Lower leg skin (tissue), 4 donors: Measurements from ENCODE around the gene FLNA. TPM values are rescaled to one million over a fixed set of nuclear protein-coding genes. Genes with fewer than 3 reads are reported as not detected.

Experiments
- DNase-seq, 2 donors: peaks; one replicate each; pipeline ENCODE4 v3.0.0-alpha.2; 2019; ENCODE audit warnings: low spot score in 2 of 2
- H3K4me3 ChIP-seq: fragments of 200-600 bp; sonication (generic); 2 replicates; pipeline ENCODE4 v1.5.1; 2017; ENCODE audit warnings: mild to moderate bottlenecking, low read depth; ENCODE audit not compliant: poor library complexity, severe bottlenecking
- CTCF ChIP-seq, 3 donors: fragments of 450-650 bp; IDR thresholded peaks; one replicate each; pipeline ENCODE4 v1.5.1; 2016; ENCODE audit warnings: antibody characterized with exemption in 3 of 3, mild to moderate bottlenecking in 3 of 3, moderate library complexity in 2 of 3
- POLR2A ChIP-seq, 2 donors: fragments of 450-650 bp; IDR thresholded peaks; one replicate each; pipeline ENCODE4 v1.6.1; 2016 to 2017; ENCODE audit warnings: antibody characterized with exemption in 2 of 2, mild to moderate bottlenecking in 1 of 2, moderate library complexity in 1 of 2
- WGBS, 2 donors: methylation state at CpG; one replicate each; pipeline ENCODE4 v1.1.5; 2018; 5-methylcytosine and 5-hydroxymethylcytosine counted together
- intact Hi-C: fragments of 100-400 bp; cut with DNase I; formaldehyde crosslinking; loops from one replicate; pipeline ENCODE4 v1.15.0; 2023; ENCODE audit warnings: low total_unique reads
- total RNA-seq, 4 donors: library from RNA; depleted of rRNA; stranded (reverse); fragments of >200 nt; gene quantifications; one replicate each; pipeline ENCODE4 v1.1.0, GENCODE V29; 2016

FLNA gene, protein sequence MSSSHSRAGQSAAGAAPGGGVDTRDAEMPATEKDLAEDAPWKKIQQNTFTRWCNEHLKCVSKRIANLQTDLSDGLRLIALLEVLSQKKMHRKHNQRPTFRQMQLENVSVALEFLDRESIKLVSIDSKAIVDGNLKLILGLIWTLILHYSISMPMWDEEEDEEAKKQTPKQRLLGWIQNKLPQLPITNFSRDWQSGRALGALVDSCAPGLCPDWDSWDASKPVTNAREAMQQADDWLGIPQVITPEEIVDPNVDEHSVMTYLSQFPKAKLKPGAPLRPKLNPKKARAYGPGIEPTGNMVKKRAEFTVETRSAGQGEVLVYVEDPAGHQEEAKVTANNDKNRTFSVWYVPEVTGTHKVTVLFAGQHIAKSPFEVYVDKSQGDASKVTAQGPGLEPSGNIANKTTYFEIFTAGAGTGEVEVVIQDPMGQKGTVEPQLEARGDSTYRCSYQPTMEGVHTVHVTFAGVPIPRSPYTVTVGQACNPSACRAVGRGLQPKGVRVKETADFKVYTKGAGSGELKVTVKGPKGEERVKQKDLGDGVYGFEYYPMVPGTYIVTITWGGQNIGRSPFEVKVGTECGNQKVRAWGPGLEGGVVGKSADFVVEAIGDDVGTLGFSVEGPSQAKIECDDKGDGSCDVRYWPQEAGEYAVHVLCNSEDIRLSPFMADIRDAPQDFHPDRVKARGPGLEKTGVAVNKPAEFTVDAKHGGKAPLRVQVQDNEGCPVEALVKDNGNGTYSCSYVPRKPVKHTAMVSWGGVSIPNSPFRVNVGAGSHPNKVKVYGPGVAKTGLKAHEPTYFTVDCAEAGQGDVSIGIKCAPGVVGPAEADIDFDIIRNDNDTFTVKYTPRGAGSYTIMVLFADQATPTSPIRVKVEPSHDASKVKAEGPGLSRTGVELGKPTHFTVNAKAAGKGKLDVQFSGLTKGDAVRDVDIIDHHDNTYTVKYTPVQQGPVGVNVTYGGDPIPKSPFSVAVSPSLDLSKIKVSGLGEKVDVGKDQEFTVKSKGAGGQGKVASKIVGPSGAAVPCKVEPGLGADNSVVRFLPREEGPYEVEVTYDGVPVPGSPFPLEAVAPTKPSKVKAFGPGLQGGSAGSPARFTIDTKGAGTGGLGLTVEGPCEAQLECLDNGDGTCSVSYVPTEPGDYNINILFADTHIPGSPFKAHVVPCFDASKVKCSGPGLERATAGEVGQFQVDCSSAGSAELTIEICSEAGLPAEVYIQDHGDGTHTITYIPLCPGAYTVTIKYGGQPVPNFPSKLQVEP (N-terminal part only)
- 100 to 1,000 TPM; 278 to 636 (median 365) TPM for total RNA-seq

- no peak for TF ChIP-seq CTCF (IDR thresholded peaks at IDR 0.05)
- no peak for TF ChIP-seq POLR2A (IDR thresholded peaks at IDR 0.05)
- H3K4me3 ChIP-seq, result no peak within 1 kb of the TSS
- WGBS, 2 donors, result 52 to 60% methylated on average over 5 to 55 of the region's 95 CpGs
- no peak for DNase-seq
- intact Hi-C loops, result no loop called here
These were observed at the start of gene FLNA for GRCh38 chrX:154374313-154375155. TSS of gene FLNA (minus strand) at chrX:154374634. CDS start at chrX:154371245, 3,389 bp downstream.

- H3K4me3 ChIP-seq, result no peak overlapping the region
- no peak for DNase-seq
- WGBS, 2 donors, result 87 to 90% methylated on average over 6 to 10 of the region's 10 CpGs
- TF ChIP-seq CTCF (IDR thresholded peaks at IDR 0.05) (no peak), POLR2A (IDR thresholded peaks at IDR 0.05) (no peak)
- intact Hi-C loops, result no loop called here
These were observed 45.9 kb upstream of the FLNA start for GRCh38 chrX:154420402-154420756.

DNA sequence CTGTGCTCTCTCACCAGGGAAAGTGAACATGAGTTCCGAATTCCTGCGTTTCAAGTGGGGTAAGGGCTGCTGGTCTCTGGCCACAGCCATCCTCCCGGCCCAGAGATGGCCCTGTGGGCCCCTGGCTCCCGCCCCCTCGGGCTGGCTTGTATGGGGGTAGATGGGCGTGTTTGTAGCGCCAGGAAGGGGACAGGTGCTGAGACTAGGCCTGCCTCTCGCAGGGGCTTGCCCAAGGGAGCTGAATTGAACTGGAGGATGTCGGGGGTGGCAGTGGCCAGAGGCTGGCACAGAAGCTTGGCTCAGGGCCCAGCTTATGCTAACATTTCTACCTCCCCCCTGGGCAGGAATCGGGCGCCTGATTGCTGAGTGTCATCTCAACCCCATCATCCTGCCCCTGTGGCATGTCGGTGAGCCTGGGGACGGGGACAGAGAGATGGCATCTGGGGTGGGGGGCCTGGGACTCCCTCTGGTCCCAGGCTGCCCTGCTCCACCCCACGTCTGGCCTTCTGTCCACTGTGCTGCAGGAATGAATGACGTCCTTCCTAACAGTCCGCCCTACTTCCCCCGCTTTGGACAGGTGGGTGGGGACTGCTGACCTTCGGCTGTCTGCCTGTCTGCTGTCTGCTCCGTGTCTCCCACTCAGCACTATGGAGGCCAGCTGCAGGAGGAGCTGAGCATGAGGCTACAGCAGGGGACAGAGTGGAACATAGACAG, 45.4 kb upstream of the FLNA start:
- 81 to 87% methylated on average over 6 to 17 of the region's 19 CpGs for whole genome bisulfite sequencing, 2 donors
- TF ChIP-seq CTCF (IDR thresholded peaks at IDR 0.05), result no peak
- TF ChIP-seq POLR2A (IDR thresholded peaks at IDR 0.05), result no peak
- no peak overlapping the region for H3K4me3 ChIP-seq
- intact Hi-C loops, result no loop called here
- DNase-seq, result no peak

DNA sequence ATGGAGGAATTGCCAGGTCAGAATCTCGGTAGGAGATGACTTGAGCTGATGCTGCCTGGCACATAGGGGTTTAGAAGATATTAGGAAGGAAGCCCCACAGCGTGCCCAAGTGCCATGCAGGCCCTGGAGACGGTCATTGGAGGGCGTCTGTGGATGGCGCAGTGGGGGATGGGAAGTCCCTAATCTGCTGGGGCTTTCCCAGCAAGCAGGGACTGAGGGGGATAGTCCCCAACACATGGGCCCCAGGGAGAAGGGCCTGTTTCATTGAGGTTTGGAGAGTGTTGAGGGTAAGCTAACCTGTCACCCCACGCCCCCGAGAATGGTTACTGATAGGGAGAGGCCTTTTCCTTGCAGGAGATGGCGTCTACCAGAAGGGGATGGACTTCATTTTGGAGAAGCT, 44.8 kb upstream of the FLNA start:
- no peak for DNase-seq
- WGBS, 2 donors, result 89 to 90% methylated on average over 8 of the region's 8 CpGs
- intact Hi-C loops, result no loop called here
- no peak overlapping the region for H3K4me3 ChIP-seq
- no peak for TF ChIP-seq POLR2A (IDR thresholded peaks at IDR 0.05)
- TF ChIP-seq CTCF (IDR thresholded peaks at IDR 0.05), result no peak
